ENCODE measurements around the gene TMEM52B.

DNA sequence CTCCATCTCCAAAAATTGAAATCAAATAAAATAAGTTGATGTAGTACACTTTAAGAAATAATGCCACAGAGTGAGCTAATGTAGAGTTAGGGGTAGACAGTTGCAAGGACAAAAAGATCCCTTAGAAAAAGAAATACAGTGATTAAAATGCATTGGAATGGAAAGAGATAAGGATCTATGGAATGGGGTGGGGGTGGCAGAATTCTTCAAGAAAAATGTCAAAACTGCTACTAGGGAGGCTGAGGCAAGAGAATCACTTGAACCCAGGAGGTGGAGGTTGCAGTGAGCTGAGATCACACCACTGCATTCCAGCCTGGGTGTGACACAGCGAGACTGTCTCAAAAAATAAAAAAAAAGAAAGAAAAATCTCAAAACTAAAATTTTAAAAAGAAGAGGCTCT lies 13.4 kb upstream of the TMEM52B start:
- no peak for TF ChIP-seq EP300 (IDR thresholded peaks at IDR 0.05)
- TF ChIP-seq CTCF (IDR thresholded peaks at IDR 0.05) = no peak
- TF ChIP-seq POLR2AphosphoS5 (IDR thresholded peaks at IDR 0.05) = no peak

All from suprapubic skin (tissue), 4 donors.